Effector memory CD4-positive, alpha-beta T cell (primary cell): ENCODE measurements around the gene MYOF.
"Not testable (repeated sequence)": the region's sequence is repeated elsewhere in the genome, so short reads cannot be mapped to it uniquely, and the experiment has no call there.

Source experiments
- DNase-seq, 3 donors: peaks; one replicate each; pipeline ENCODE4 v3.0.0-alpha.2; 2020
- H3K27ac ChIP-seq: 2 replicates; pipeline ENCODE4 v1.7.0; 2013; ENCODE audit warnings: mild to moderate bottlenecking, low read length, moderate library complexity; ENCODE audit not compliant: insufficient read depth, poor library complexity, severe bottlenecking
- H3K27me3 ChIP-seq: replicated peaks from 2 replicates; pipeline ENCODE4 v1.7.0; 2013; ENCODE audit warnings: mild to moderate bottlenecking, low read length; ENCODE audit not compliant: insufficient read depth, control insufficient read depth, poor library complexity, severe bottlenecking
- H3K36me3 ChIP-seq: 2 replicates; pipeline ENCODE4 v1.7.0; 2013; ENCODE audit warnings: mild to moderate bottlenecking, low read length, moderate library complexity; ENCODE audit not compliant: control insufficient read depth, insufficient read depth
- H3K4me1 ChIP-seq: 2 replicates; pipeline ENCODE4 v1.7.0; 2013; ENCODE audit warnings: low read length, mild to moderate bottlenecking; ENCODE audit not compliant: control insufficient read depth, insufficient read depth, poor library complexity, severe bottlenecking
- H3K4me3 ChIP-seq: 2 replicates; pipeline ENCODE4 v1.7.0; 2013; ENCODE audit warnings: low read length, low read depth, mild to moderate bottlenecking; ENCODE audit not compliant: insufficient read depth, poor library complexity, severe bottlenecking
- H3K9me3 ChIP-seq: 2 replicates; pipeline ENCODE4 v1.7.0; 2013; ENCODE audit warnings: mild to moderate bottlenecking, low read length, moderate library complexity; ENCODE audit not compliant: control insufficient read depth

Gene MYOF

GRCh38 chr10:93358398-93358797 is 123.7 kb downstream of the MYOF start:
- DNase-seq, H3K36me3 ChIP-seq, H3K4me3 ChIP-seq, H3K9me3 ChIP-seq, H3K27me3 ChIP-seq, H3K27ac ChIP-seq, H3K4me1 ChIP-seq: not testable (repeated sequence)

- Histone ChIP-seq H3K4me3 (no peak overlapping the region), H3K9me3 (no peaks in the 10 kb centered on the region), H3K36me3 (no peaks in the 10 kb centered on the region), H3K27ac (no peak overlapping the region), H3K4me1 (no peaks in the 10 kb centered on the region), H3K27me3 (peaks cover 3% of the 10 kb centered on the region)
- DNase-seq = no peak
Measured at GRCh38 chr10:93357680-93358079, 124.5 kb downstream of the MYOF start.

- Histone ChIP-seq H3K27me3 (peaks cover 3% of the 10 kb centered on the region), H3K27ac (no peak overlapping the region), H3K4me1 (no peaks in the 10 kb centered on the region), H3K9me3 (no peaks in the 10 kb centered on the region), H3K4me3 (no peak overlapping the region), H3K36me3 (no peaks in the 10 kb centered on the region)
- DNase-seq = no peak
Measured at GRCh38 chr10:93356516-93356915, 125.6 kb downstream of the MYOF start.

DNA sequence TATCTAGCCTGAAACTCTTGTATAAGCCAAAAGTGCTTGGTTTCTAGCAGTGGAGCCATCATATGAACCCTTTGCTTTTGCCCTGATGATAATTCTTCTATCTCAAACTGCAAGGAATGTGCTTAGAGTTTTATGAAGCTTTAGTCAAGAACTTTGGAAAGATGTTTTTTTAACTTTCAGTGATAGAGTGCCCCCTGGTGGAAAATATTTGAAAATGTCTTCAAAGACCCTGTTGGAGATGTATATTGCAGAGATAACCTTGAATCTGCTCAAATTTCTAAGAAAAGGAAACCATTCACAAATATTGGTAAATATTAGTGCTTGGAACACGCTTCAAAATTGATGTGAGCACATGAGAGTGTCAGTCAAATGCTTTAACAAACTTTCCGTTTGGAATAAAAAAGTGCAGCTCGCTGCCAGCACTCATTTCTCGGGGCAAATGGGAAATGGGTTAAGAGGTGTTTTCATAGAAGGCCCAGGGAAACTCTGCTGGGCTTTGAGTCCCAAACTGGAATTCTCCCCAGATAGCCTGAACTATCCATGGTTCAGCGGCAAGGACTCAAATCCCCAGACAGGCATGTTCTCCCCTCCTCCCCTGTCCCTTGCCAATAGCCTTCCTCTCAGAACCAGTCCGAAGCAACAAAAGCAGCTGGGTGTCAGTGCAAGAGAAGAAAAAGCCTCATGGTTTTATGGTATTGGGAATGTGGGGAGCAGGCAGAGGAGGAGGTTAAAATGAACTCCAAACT is 129.3 kb downstream of the MYOF start:
- no peaks in the 10 kb centered on the region for H3K9me3 ChIP-seq
- no peaks in the 10 kb centered on the region for H3K36me3 ChIP-seq
- DNase-seq = no peak
- H3K27ac ChIP-seq = no peak overlapping the region
- H3K4me1 ChIP-seq = no peaks in the 10 kb centered on the region
- no peak overlapping the region for H3K4me3 ChIP-seq
- H3K27me3 ChIP-seq = peaks cover 3% of the 10 kb centered on the region

- no peak overlapping the region for H3K27ac ChIP-seq
Measured at GRCh38 chr10:93346694-93347093, 135.4 kb downstream of the MYOF start.

GRCh38 chr10:93346108-93346507 is 136.0 kb downstream of the MYOF start:
- Histone ChIP-seq H3K27ac (no peak overlapping the region), H3K4me3 (no peak overlapping the region), H3K27me3 (no peaks in the 10 kb centered on the region), H3K9me3 (no peaks in the 10 kb centered on the region), H3K4me1 (no peaks in the 10 kb centered on the region), H3K36me3 (no peaks in the 10 kb centered on the region)
- no peak for DNase-seq

More at GRCh38 chr10:93346694-93347093, 135.4 kb downstream of the MYOF start:
- H3K9me3 ChIP-seq = no peaks in the 10 kb centered on the region
- DNase-seq = no peak
- H3K27me3 ChIP-seq = no peaks in the 10 kb centered on the region
- H3K36me3 ChIP-seq = no peaks in the 10 kb centered on the region
- H3K4me3 ChIP-seq = no peak overlapping the region
- no peaks in the 10 kb centered on the region for H3K4me1 ChIP-seq

- Histone ChIP-seq H3K36me3 (no peaks in the 10 kb centered on the region), H3K4me3 (no peak overlapping the region), H3K9me3 (no peaks in the 10 kb centered on the region), H3K27ac (no peak overlapping the region), H3K4me1 (no peaks in the 10 kb centered on the region), H3K27me3 (no peaks in the 10 kb centered on the region)
- DNase-seq = no peak
Measured at GRCh38 chr10:93344691-93345090, 137.4 kb downstream of the MYOF start.

GRCh38 chr10:93342921-93343320 is 139.2 kb downstream of the MYOF start:
- no peaks in the 10 kb centered on the region for H3K27me3 ChIP-seq
- no peak overlapping the region for H3K27ac ChIP-seq
- H3K36me3 ChIP-seq = no peaks in the 10 kb centered on the region
- no peak overlapping the region for H3K4me3 ChIP-seq
- no peaks in the 10 kb centered on the region for H3K4me1 ChIP-seq
- H3K9me3 ChIP-seq = no peaks in the 10 kb centered on the region
- DNase-seq = no peak

DNA sequence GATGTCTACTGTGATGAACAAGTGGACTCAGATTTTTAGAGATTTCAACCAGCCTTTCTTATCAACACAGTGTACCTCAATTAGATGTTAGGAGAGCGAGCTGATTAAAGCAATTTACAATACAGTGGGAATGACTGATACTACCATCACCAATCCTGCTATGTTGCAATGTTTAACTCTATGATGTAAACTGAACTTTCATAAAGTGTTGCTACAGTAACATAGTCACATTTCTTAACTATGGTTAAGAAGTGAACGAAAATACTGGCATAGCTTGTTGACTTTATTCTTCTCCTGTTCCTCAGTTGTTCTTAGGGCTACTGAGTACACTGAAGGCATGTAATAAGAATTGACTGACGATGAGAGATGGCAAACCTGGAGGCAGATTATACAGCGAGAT is 139.8 kb downstream of the MYOF start:
- no peak overlapping the region for H3K27ac ChIP-seq
- no peaks in the 10 kb centered on the region for H3K9me3 ChIP-seq
- no peak overlapping the region for H3K4me3 ChIP-seq
- H3K27me3 ChIP-seq = no peaks in the 10 kb centered on the region
- no peaks in the 10 kb centered on the region for H3K36me3 ChIP-seq
- no peak for DNase-seq
- no peaks in the 10 kb centered on the region for H3K4me1 ChIP-seq

- no peak overlapping the region for H3K4me3 ChIP-seq
- no peaks in the 10 kb centered on the region for H3K9me3 ChIP-seq
- no peaks in the 10 kb centered on the region for H3K36me3 ChIP-seq
- H3K4me1 ChIP-seq = no peaks in the 10 kb centered on the region
- H3K27ac ChIP-seq = no peak overlapping the region
- no peak for DNase-seq
- H3K27me3 ChIP-seq = no peaks in the 10 kb centered on the region
Measured at GRCh38 chr10:93337309-93337721, 144.8 kb downstream of the MYOF start.
